Measurements from ENCODE around the gene HAP1. TPM values are rescaled to one million over a fixed set of nuclear protein-coding genes. Genes with fewer than 3 reads are reported as not detected.

The HAP1 gene
- total RNA-seq, 1 donor from 2014 or later, result not detected

DNA sequence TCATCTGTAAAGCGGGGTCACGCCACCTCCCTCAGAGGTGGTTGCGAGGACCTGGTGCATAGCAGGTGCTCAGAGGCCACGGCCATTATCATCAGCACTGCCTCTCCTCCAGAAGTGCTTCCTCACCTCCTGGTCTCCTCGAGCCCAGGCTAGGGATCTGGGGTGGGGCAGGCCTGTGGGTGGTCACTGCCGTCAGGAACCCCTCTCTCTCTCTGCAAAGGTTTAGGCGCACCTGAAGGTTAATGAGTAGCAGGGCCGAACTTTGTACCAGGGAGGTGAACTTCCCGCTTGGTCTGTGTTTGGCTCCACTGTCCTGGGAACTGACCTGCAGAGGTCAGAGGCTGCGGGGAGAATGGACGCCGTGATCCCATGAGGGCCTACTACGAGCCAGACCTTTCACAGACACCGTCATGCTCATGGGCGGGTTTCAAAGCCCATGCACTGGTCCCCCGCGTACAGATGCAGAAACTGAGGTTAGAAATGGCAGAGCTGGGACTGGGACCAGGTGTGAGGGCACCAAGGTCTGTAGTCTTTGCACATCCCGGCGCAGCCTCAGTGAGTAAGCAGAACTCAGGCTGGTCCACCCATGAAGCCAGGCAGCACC lies 38.2 kb upstream of the HAP1 start:
- no peak overlapping the region for H3K27ac ChIP-seq
- H3K4me1 ChIP-seq, result peaks cover 7 to 14% of the 10 kb centered on the region in 2 donors
- H3K9me3 ChIP-seq, result no peaks in the 10 kb centered on the region
- DNase-seq (ENCODE audit: low spot score in 2 of 2), result no peak
- no peak overlapping the region for H3K4me3 ChIP-seq
- intact Hi-C loops (cut with DNase I), result loop anchor here (2.0 kb wide), 2 partner anchors 14 to 28 kb away; partner anchors contain the start of gene JUP
- H3K27me3 ChIP-seq, result no peaks in the 10 kb centered on the region
- TF ChIP-seq, protein P1, sequence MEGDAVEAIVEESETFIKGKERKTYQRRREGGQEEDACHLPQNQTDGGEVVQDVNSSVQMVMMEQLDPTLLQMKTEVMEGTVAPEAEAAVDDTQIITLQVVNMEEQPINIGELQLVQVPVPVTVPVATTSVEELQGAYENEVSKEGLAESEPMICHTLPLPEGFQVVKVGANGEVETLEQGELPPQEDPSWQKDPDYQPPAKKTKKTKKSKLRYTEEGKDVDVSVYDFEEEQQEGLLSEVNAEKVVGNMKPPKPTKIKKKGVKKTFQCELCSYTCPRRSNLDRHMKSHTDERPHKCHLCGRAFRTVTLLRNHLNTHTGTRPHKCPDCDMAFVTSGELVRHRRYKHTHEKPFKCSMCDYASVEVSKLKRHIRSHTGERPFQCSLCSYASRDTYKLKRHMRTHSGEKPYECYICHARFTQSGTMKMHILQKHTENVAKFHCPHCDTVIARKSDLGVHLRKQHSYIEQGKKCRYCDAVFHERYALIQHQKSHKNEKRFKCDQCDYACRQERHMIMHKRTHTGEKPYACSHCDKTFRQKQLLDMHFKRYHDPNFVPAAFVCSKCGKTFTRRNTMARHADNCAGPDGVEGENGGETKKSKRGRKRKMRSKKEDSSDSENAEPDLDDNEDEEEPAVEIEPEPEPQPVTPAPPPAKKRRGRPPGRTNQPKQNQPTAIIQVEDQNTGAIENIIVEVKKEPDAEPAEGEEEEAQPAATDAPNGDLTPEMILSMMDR (IDR thresholded peaks at IDR 0.05), result no peak
- H3K36me3 ChIP-seq, result peaks cover 39% of the 10 kb centered on the region in 2 donors

DNA sequence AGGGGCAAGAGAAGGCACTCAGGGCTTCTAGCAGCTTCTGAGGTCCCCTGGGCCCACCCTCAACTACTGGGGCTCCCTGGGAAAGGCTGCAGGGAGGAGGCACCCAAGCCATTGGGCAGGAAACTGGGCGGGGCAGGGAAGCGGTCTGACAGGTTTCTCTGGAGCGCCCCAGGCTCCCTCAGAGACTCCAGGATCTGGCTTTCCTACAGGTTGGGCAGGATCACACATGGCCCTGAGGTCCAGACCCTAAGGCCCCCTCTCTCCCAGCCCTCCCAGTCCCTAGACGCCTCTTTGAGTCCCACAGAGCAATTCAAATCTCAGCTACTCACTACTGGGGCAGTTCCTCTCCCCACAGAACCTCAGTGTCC lies 37.8 kb upstream of the HAP1 start:
- DNase-seq (ENCODE audit: low spot score in 2 of 2), result no peak
- Histone ChIP-seq H3K27ac (no peak overlapping the region), H3K4me1 (peaks cover 3 to 9% of the 10 kb centered on the region in 2 donors), H3K9me3 (no peaks in the 10 kb centered on the region), H3K27me3 (no peaks in the 10 kb centered on the region), H3K4me3 (no peak overlapping the region), H3K36me3 (peaks cover 43 to 44% of the 10 kb centered on the region in 2 donors)
- TF ChIP-seq, protein P1 (IDR thresholded peaks at IDR 0.05), result no peak
- intact Hi-C loops (cut with DNase I), result loop anchor here (2.0 kb wide), 2 partner anchors 15 to 29 kb away; partner anchors contain the start of gene JUP

DNA sequence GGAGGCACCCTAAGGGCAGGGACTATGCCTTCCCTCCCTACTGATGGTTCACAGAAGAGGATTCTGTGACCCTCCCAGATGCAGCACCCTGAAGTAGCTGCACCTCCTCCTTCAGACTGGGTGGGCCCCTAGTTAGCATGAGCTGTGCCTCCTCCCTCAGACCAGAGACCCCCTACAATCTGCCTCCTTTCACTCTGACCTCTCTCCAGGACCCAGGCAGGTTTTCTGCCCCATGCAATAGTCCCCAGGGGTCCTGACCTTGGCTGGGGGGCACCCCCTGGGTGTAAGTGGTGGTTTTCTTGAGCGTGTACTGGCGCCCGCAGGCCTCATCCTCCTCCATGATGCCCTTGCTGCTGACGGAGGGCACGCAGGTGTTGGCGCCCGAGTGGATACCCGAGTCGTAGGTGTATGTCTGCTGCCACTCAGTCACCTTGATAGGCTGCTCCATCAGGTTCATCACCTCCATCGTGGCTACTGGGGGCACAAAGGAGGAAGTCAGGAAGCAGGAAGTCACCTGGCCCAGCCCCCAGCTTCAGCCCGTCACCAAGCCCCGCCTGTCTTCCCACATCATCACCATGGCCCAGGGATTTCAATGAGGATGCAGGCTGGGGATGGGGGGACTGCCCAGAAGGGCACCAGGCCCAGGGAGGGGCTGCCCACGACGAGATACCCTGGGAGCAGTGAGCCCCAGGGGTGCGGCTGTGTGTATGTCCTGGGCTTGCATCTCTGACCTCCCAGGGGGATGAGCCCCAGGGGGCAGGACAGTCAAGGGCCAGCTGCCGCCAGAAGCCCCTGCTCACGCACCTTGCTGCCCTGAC lies 37.2 kb upstream of the HAP1 start:
- Histone ChIP-seq H3K27me3 (no peaks in the 10 kb centered on the region), H3K36me3 (peaks cover 45 to 50% of the 10 kb centered on the region in 2 donors), H3K9me3 (no peaks in the 10 kb centered on the region), H3K27ac (no peak overlapping the region), H3K4me1 (peaks cover 3 to 6% of the 10 kb centered on the region in 2 donors), H3K4me3 (no peak overlapping the region)
- DNase-seq (ENCODE audit: low spot score in 2 of 2), result no peak
- intact Hi-C loops (cut with DNase I), result loop anchor here (2.0 kb wide), 2 partner anchors 15 to 29 kb away; partner anchors contain the start of gene JUP
- TF ChIP-seq, protein P1 (IDR thresholded peaks at IDR 0.05), result no peak

DNA sequence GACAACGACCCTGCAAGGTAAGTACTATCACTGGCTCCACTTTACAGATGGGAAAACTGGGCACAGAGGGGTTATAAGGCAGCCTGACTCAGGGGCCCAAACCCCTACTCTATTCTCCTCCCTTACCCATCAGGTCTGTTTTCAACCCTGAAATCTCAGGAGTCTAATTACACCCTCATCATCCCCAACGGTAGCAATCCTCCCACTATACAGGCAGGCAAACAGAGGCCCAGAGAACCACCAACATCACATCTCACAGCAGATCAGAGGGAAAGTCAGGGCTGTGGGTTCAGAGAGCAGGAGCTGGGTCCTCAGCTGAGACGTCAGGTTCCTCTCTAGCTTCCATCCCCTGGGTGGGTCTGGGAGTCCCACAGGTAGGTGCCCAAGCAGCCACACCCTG lies 35.5 kb upstream of the HAP1 start:
- DNase-seq (ENCODE audit: low spot score in 2 of 2), result no peak
- H3K36me3 ChIP-seq, result peaks cover 51 to 65% of the 10 kb centered on the region in 2 donors

DNA sequence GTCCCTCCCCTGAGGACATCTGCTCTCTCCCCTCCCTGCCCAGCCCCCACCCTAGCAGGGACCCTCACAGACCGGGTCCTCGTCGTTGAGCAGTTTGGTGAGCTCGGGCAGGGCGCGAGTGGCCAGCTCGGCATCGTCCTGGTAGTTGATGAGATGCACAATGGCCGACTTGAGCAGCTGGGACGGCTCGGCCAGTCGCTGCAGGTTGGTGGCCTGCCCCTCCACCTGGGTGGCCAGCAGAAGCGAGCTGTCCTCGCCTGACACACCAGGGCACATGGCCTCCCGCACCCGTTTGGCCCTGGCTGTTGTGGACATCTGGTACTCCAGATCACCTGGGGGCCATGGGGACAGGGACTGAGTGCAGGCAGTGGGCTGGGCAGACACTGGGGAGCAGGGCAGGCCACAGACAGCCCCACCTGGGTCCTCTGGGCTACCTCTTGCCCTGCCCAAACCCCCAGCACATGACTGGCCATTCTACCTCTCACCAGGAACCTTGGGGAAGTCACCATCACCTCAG lies 35.0 kb upstream of the HAP1 start:
- no peak for DNase-seq (ENCODE audit: low spot score in 2 of 2)
- Histone ChIP-seq H3K27ac (no peak overlapping the region), H3K9me3 (no peaks in the 10 kb centered on the region), H3K27me3 (no peaks in the 10 kb centered on the region), H3K4me3 (no peak overlapping the region), H3K36me3 (peaks cover 56 to 71% of the 10 kb centered on the region in 2 donors), H3K4me1 (peaks cover 3 to 6% of the 10 kb centered on the region in 2 donors)
- TF ChIP-seq, protein P1 (IDR thresholded peaks at IDR 0.05), result no peak
- intact Hi-C loops (cut with DNase I), result no loop called here

More for the DNA sequence above, 35.5 kb upstream of the HAP1 start:
- Histone ChIP-seq H3K27me3 (no peaks in the 10 kb centered on the region), H3K9me3 (no peaks in the 10 kb centered on the region), H3K4me3 (no peak overlapping the region), H3K27ac (no peak overlapping the region), H3K4me1 (peaks cover 3 to 6% of the 10 kb centered on the region in 2 donors)
- TF ChIP-seq, protein P1 (IDR thresholded peaks at IDR 0.05), result no peak
- intact Hi-C loops (cut with DNase I), result no loop called here
